ENCODE measurements around the gene KIRREL1. TPM values are rescaled to one million over a fixed set of nuclear protein-coding genes. Genes with fewer than 3 reads are reported as not detected.

KIRREL1 gene
- total RNA-seq, 1 experiment from 2014 or later: 145 TPM

DNA sequence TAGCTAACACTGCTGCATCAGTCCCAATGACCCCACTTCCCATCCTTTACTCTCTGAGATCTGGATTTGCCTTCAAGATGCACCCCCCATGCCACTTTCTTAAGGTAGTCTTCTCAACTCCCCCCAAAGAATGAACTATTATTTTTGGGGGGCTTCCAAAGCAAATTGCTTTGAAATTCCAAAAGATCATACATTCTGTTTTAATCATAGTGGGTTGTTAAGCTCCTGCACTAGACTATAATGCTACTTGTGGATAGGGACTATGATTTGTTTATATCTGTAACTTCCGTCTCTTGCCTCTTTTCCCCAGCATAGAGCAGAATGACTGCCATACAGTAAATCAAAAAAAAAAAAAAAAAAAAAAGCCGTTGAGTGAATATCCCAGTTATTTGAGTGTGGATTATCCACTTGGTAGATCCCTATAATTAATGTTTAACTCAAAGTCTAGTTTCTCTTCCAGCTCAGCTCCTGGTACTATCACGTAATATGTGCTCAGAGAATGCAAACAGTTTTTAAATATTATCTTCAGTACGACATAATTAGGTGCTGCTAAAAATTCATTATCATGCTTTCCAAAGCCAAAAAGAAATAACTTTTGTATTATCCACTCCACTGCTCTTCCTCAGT is 26.9 kb downstream of the KIRREL1 start:
- ChIA-PET CTCF (interaction anchor here (0.6 to 0.7 kb wide), 2 partner anchors 15 to 16 kb away, joined by 3 to 11 read pairs; no protein-coding TSS in a partner anchor), POLR2A (interaction anchor here (0.6 to 0.7 kb wide), 2 partner anchors 9 to 10 kb away, joined by 3 to 6 read pairs; no protein-coding TSS in a partner anchor)
- Histone ChIP-seq H3K4me1 (ENCODE audit: control insufficient read depth, insufficient read depth, low read length) (peaks cover 92% of the 10 kb centered on the region), H3K27ac (ENCODE audit: low read length) (peak overlapping the region; percentile 98), H3K27me3 (ENCODE audit: control insufficient read depth, insufficient read depth, low read length) (no peaks in the 10 kb centered on the region), H3K4me3 (ENCODE audit: low read depth in 2 of 2, low read length in 2 of 2) (peak overlapping the region in 1 of 2 experiments; percentile 39; a peak in 2 of 4 replicates), H3K36me3 (ENCODE audit: control insufficient read depth, insufficient read depth, low read length) (peaks cover 4% of the 10 kb centered on the region), H3K9me3 (ENCODE audit: control insufficient read depth, insufficient read depth, low read depth, low read length) (no peaks in the 10 kb centered on the region)
- BruUV-seq (replicated peaks): no TSS peak
- in situ Hi-C loops (cut with HindIII; ENCODE audit: low pct_unique_long_range_greater_than_20kb, low sequenced_read_pairs) (no loop called here), intact Hi-C loops (cut with micrococcal nuclease; ENCODE audit: unreplicated experiment) (no loop called here)
- no peak for TF ChIP-seq POLR2AphosphoS5 (IDR thresholded peaks at IDR 0.05; ENCODE audit: low read depth, low read length)
- TF ChIP-seq, protein P1, sequence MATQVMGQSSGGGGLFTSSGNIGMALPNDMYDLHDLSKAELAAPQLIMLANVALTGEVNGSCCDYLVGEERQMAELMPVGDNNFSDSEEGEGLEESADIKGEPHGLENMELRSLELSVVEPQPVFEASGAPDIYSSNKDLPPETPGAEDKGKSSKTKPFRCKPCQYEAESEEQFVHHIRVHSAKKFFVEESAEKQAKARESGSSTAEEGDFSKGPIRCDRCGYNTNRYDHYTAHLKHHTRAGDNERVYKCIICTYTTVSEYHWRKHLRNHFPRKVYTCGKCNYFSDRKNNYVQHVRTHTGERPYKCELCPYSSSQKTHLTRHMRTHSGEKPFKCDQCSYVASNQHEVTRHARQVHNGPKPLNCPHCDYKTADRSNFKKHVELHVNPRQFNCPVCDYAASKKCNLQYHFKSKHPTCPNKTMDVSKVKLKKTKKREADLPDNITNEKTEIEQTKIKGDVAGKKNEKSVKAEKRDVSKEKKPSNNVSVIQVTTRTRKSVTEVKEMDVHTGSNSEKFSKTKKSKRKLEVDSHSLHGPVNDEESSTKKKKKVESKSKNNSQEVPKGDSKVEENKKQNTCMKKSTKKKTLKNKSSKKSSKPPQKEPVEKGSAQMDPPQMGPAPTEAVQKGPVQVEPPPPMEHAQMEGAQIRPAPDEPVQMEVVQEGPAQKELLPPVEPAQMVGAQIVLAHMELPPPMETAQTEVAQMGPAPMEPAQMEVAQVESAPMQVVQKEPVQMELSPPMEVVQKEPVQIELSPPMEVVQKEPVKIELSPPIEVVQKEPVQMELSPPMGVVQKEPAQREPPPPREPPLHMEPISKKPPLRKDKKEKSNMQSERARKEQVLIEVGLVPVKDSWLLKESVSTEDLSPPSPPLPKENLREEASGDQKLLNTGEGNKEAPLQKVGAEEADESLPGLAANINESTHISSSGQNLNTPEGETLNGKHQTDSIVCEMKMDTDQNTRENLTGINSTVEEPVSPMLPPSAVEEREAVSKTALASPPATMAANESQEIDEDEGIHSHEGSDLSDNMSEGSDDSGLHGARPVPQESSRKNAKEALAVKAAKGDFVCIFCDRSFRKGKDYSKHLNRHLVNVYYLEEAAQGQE (IDR thresholded peaks at IDR 0.05; ENCODE audit: insufficient read depth in 1 of 2, low read depth in 2 of 2, low read length in 1 of 2): no peak
- no peak for TF ChIP-seq SIN3A (IDR thresholded peaks at IDR 0.05; ENCODE audit: borderline replicate concordance, insufficient read depth, low read depth, low read length)
- DNase-seq (ENCODE audit: low read depth, low spot score) (no peak), ATAC-seq (no peak)

DNA sequence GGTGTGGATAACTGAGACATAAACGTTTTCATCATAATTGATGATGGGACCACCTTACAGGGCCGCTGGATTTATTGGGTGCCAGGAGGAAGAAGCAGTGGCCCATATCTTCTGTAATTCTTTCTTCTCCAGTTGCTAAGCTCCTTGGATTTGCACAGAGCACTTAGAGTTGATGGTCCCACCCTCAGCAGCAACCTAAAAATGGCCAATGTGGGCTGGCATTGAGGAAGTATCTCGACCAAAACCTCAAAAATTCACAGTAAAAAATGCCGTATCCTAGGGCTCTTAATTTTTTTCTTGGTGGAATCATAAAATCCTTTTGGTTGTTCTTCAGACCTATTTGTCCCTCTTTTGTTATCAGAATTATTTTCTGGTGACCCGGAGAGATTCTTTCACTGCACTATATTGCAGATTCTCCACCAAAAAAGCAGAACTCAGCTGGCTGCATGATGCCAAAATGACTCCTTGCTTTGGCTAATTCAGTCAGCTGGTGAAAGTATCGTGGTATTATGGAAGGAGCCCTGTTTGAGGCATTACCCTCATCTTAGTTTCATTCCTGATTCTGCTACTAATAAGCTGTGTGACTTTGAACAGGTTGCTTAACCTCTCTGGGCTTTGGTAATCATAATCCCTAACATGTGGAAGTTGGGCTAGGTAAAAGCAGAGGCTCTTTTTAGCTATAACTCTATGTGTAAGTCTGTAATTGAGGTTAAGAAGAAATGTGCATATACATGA is 27.6 kb downstream of the KIRREL1 start:
- ChIA-PET POLR2A (interaction anchor here (0.6 kb wide), 1 partner anchor 108 kb away, joined by 3 read pairs; no protein-coding TSS in a partner anchor), CTCF (interaction anchor here (0.6 to 0.7 kb wide), 2 partner anchors 14 to 17 kb away, joined by 3 to 11 read pairs; no protein-coding TSS in a partner anchor)
- TF ChIP-seq, protein P2, sequence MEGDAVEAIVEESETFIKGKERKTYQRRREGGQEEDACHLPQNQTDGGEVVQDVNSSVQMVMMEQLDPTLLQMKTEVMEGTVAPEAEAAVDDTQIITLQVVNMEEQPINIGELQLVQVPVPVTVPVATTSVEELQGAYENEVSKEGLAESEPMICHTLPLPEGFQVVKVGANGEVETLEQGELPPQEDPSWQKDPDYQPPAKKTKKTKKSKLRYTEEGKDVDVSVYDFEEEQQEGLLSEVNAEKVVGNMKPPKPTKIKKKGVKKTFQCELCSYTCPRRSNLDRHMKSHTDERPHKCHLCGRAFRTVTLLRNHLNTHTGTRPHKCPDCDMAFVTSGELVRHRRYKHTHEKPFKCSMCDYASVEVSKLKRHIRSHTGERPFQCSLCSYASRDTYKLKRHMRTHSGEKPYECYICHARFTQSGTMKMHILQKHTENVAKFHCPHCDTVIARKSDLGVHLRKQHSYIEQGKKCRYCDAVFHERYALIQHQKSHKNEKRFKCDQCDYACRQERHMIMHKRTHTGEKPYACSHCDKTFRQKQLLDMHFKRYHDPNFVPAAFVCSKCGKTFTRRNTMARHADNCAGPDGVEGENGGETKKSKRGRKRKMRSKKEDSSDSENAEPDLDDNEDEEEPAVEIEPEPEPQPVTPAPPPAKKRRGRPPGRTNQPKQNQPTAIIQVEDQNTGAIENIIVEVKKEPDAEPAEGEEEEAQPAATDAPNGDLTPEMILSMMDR (IDR thresholded peaks at IDR 0.05): no peak
- TF ChIP-seq, protein P1 (IDR thresholded peaks at IDR 0.05; ENCODE audit: insufficient read depth in 1 of 2, low read depth in 2 of 2, low read length in 1 of 2): no peak
- no peak for TF ChIP-seq TCF7L2 (IDR thresholded peaks at IDR 0.05; ENCODE audit: low read depth, low read length)
- no peak for TF ChIP-seq SIN3A (IDR thresholded peaks at IDR 0.05; ENCODE audit: borderline replicate concordance, insufficient read depth, low read depth, low read length)
- TF ChIP-seq POLR2AphosphoS5 (IDR thresholded peaks at IDR 0.05; ENCODE audit: low read depth, low read length): no peak
- peaks cover 94% of the 10 kb centered on the region for H3K4me1 ChIP-seq (ENCODE audit: control insufficient read depth, insufficient read depth, low read length)
- no peaks in the 10 kb centered on the region for H3K27me3 ChIP-seq (ENCODE audit: control insufficient read depth, insufficient read depth, low read length)
- intact Hi-C loops (cut with micrococcal nuclease; ENCODE audit: unreplicated experiment): no loop called here
- no TSS peak for BruUV-seq (replicated peaks)
- H3K9me3 ChIP-seq (ENCODE audit: control insufficient read depth, insufficient read depth, low read depth, low read length): no peaks in the 10 kb centered on the region
- ATAC-seq (no peak), DNase-seq (ENCODE audit: low read depth, low spot score) (no peak)
- peak overlapping the region; percentile 98 for H3K27ac ChIP-seq (ENCODE audit: low read length)
- peaks cover 4% of the 10 kb centered on the region for H3K36me3 ChIP-seq (ENCODE audit: control insufficient read depth, insufficient read depth, low read length)
- in situ Hi-C loops (cut with HindIII; ENCODE audit: low pct_unique_long_range_greater_than_20kb, low sequenced_read_pairs): no loop called here
- no peak overlapping the region for H3K4me3 ChIP-seq (ENCODE audit: low read depth in 2 of 2, low read length in 2 of 2)

All from Panc1 (cell line).